Midbrain (tissue), 1 donor: ENCODE measurements around the gene SCML1.

ENCODE experiments used
- DNase-seq: peaks from one replicate; lab custom pipeline; 2025; lab: John Stamatoyannopoulos, UW

Gene SCML1

GRCh38 chrX:17788956-17789562, 51.8 kb downstream of the SCML1 start:
- no peak for DNase-seq

DNA sequence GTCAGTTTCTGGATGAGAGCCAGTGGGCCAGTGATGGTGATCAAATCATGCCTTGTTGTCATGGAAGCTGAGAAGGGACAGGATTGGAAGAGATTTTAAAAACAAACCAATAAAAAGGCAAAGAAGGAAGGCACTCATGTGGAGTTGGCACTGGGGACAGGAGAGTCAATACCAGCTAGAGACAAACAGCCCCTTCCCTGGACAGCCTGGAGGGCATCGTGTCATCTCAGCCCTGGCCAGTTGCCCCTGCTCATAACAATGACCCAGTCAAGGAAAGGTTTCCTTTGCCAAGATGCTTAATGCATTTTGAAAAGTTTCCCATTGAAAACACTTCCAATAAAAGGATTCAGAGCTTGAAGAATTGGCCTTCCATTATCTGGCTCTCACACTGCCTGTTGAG, 55.5 kb downstream of the SCML1 start:
- DNase-seq = no peak

GRCh38 chrX:17798921-17799320, 61.6 kb downstream of the SCML1 start:
- no peak for DNase-seq

- no peak for DNase-seq
Measured at GRCh38 chrX:17801431-17801830, 64.1 kb downstream of the SCML1 start.

- no peak for DNase-seq
Measured at GRCh38 chrX:17802756-17803155, 65.5 kb downstream of the SCML1 start.

GRCh38 chrX:17803449-17803848, 66.2 kb downstream of the SCML1 start:
- DNase-seq = no peak
